GM21381 (cell line): Measurements from ENCODE around the gene ZNG1B.
"Not testable (repeated sequence)": the region's sequence is repeated elsewhere in the genome, so short reads cannot be mapped to it uniquely, and the experiment has no call there.

Experiments used
- ATAC-seq: cut with Tn5 transposase; IDR thresholded peaks from one replicate; pipeline ENCODE4 v1.9.1; 2021; ENCODE audit warnings: mild to moderate bottlenecking, moderate library complexity; ENCODE audit not compliant: unreplicated experiment

The ZNG1B gene

GRCh38 chr2:113542529-113542928 is 105.0 kb downstream of the ZNG1B start:
- not testable (repeated sequence) for ATAC-seq
